Cortex of kidney (tissue), 1 donor: ENCODE results near the gene AMHR2.
A peak's percentile ranks its signal among the peaks of the same experiment; 100 is the strongest.
"Not testable (repeated sequence)": the region's sequence is repeated elsewhere in the genome, so short reads cannot be mapped to it uniquely, and the experiment has no call there.

ENCODE experiments used
- DNase-seq: peaks from one replicate; lab custom pipeline; 2025; lab: John Stamatoyannopoulos, UW

AMHR2 gene

GRCh38 chr12:53415752-53416389 lies 7.8 kb upstream of the AMHR2 start:
- DNase-seq: not testable (repeated sequence)

GRCh38 chr12:53417291-53417816 lies 6.3 kb upstream of the AMHR2 start:
- not testable (repeated sequence) for DNase-seq

- DNase-seq: no peak
Measured at GRCh38 chr12:53418221-53418620, 5.4 kb upstream of the AMHR2 start.

GRCh38 chr12:53419756-53420155 lies 3.9 kb upstream of the AMHR2 start:
- DNase-seq: no peak

- not testable (repeated sequence) for DNase-seq
Measured at GRCh38 chr12:53422247-53422646, 1.4 kb upstream of the AMHR2 start.

- DNase-seq: no peak
Measured at GRCh38 chr12:53424626-53425514, 1.2 kb downstream of the AMHR2 start.

- DNase-seq: no peak
Measured at GRCh38 chr12:53425515-53426150, 2.0 kb downstream of the AMHR2 start.

GRCh38 chr12:53427905-53428594 lies 4.4 kb downstream of the AMHR2 start:
- DNase-seq: no peak

- no peak for DNase-seq
Measured at GRCh38 chr12:53428741-53429140, 5.1 kb downstream of the AMHR2 start.

GRCh38 chr12:53430116-53430515 lies 6.5 kb downstream of the AMHR2 start:
- DNase-seq: no peak

- DNase-seq: no peak
Measured at GRCh38 chr12:53431187-53431586, 7.5 kb downstream of the AMHR2 start.

GRCh38 chr12:53435326-53435725 lies 11.7 kb downstream of the AMHR2 start:
- DNase-seq: not testable (repeated sequence)

- not testable (repeated sequence) for DNase-seq
Measured at GRCh38 chr12:53439582-53439981, 15.9 kb downstream of the AMHR2 start.

GRCh38 chr12:53441040-53441833 lies 17.6 kb downstream of the AMHR2 start, which contains the start of gene PRR13:
PRR13 (plus strand) TSS chr12:53441734; CDS start chr12:53442715, 981 bp downstream.
- DNase-seq: peak; percentile 60

GRCh38 chr12:53443955-53444354 lies 20.3 kb downstream of the AMHR2 start:
- DNase-seq: no peak

GRCh38 chr12:53444593-53445325 lies 21.1 kb downstream of the AMHR2 start:
- not testable (repeated sequence) for DNase-seq

- no peak for DNase-seq
Measured at GRCh38 chr12:53450936-53451335, 27.3 kb downstream of the AMHR2 start.

GRCh38 chr12:53451661-53452158 lies 28.1 kb downstream of the AMHR2 start, which contains the start of gene PCBP2:
PCBP2 (plus strand) TSS chr12:53452102; CDS start chr12:53454801, 2,699 bp downstream.
- peak; percentile 95 for DNase-seq

- DNase-seq: no peak
Measured at GRCh38 chr12:53452159-53453077, 28.8 kb downstream of the AMHR2 start.
